ENCODE measurements around the gene LAMA2. TPM values are rescaled to one million over a fixed set of nuclear protein-coding genes. Genes with fewer than 3 reads are reported as not detected.

Gene LAMA2
- total and polyA plus RNA-seq, 2 of the 8 experiments (the other 6 are each of a cell fraction or from before 2014, with no cell fraction given): 1.3 to 3.8 TPM

GRCh38 chr6:129279343-129280292 lies 396.7 kb downstream of the LAMA2 start:
- no peak for TF ChIP-seq CREB1 (IDR thresholded peaks at IDR 0.05)
- TF ChIP-seq ASH2L (IDR thresholded peaks at IDR 0.05; ENCODE audit: low read length): no peak
- TF ChIP-seq SP4 (IDR thresholded peaks at IDR 0.05; ENCODE audit: low read length): no peak
- no peak for TF ChIP-seq ATF3 (IDR thresholded peaks at IDR 0.05; ENCODE audit: insufficient read depth, low read depth, low read length)
- no peak for TF ChIP-seq RBBP5 (IDR thresholded peaks at IDR 0.05; ENCODE audit: borderline replicate concordance, low read depth, low read length)
- TF ChIP-seq ATF2 (IDR thresholded peaks at IDR 0.05; ENCODE audit: low read length): no peak
- TF ChIP-seq YY1 (IDR thresholded peaks at IDR 0.05; ENCODE audit: low read depth, low read length): no peak
- TF ChIP-seq RNF2 (IDR thresholded peaks at IDR 0.05; ENCODE audit: borderline replicate concordance, low read depth, low read length, missing control alignments, poor library complexity, severe bottlenecking): no peak
- TF ChIP-seq GABPA (IDR thresholded peaks at IDR 0.05; ENCODE audit: borderline replicate concordance, insufficient read depth, low read length): no peak
- Histone ChIP-seq H2BK120ac (replicated peaks; ENCODE audit: low read depth, low read length) (no peak overlapping the region), H3K14ac (ENCODE audit: insufficient read length) (no peak overlapping the region), H2BK15ac (ENCODE audit: low read length) (no peak overlapping the region), H3K79me2 (ENCODE audit: control insufficient read depth in 1 of 2, insufficient read depth in 2 of 2, low read length in 2 of 2) (no peaks in the 10 kb centered on the region), H3K27ac (ENCODE audit: low read depth, low read length) (no peak overlapping the region), H3K56ac (replicated peaks; ENCODE audit: insufficient read length, low read depth, low read length) (no peak overlapping the region), H3K4me3 (ENCODE audit: extremely low read depth in 1 of 4, insufficient read depth in 2 of 4, low read depth in 3 of 4, low read length in 4 of 4) (no peak overlapping the region), H3K9ac (replicated peaks in 1 of 4; ENCODE audit: extremely low read depth in 1 of 4, low read depth in 3 of 4, low read length in 3 of 4) (no peak overlapping the region), H3K18ac (ENCODE audit: extremely low read depth, low read length) (no peak overlapping the region), H2AFZ (ENCODE audit: low read length) (no peak overlapping the region), H4K8ac (ENCODE audit: extremely low read depth, insufficient read depth, low read length) (no peak overlapping the region), H3K4me1 (replicated peaks in 1 of 4; ENCODE audit: control insufficient read depth in 3 of 4, insufficient read depth in 4 of 4, low read length in 3 of 4) (peaks cover 0 to 4% (median 0%) of the 10 kb centered on the region in 4 experiments; a peak in 1 of 7 replicates), H3K4ac (replicated peaks; ENCODE audit: insufficient read length, low read depth, low read length) (no peak overlapping the region), H3K23me2 (ENCODE audit: low read depth, low read length) (no peaks in the 10 kb centered on the region), H2BK12ac (ENCODE audit: low read depth, low read length) (no peak overlapping the region), H3K36me3 (ENCODE audit: control insufficient read depth in 2 of 4, insufficient read depth in 4 of 4, low read length in 3 of 4) (no peaks in the 10 kb centered on the region), H2BK5ac (ENCODE audit: low read depth, low read length) (no peak overlapping the region), H3K4me2 (ENCODE audit: insufficient read depth in 1 of 2, low read depth in 2 of 2, low read length in 2 of 2) (no peak overlapping the region), H4K91ac (replicated peaks; ENCODE audit: insufficient read length, low read length) (no peak overlapping the region), H4K5ac (ENCODE audit: insufficient read length, low read depth, low read length) (no peak overlapping the region), H3K9me3 (ENCODE audit: insufficient read depth in 2 of 2, low read depth in 1 of 2, low read length in 1 of 2) (no peaks in the 10 kb centered on the region), H3K23ac (ENCODE audit: insufficient read length) (no peak overlapping the region), H4K20me1 (replicated peaks in 1 of 2; ENCODE audit: control insufficient read depth in 1 of 2, insufficient read depth in 2 of 2, low read length in 2 of 2) (no peaks in the 10 kb centered on the region), H2BK20ac (ENCODE audit: low read length) (no peak overlapping the region), H2AK5ac (ENCODE audit: low read depth, low read length) (no peak overlapping the region), H3K27me3 (replicated peaks in 1 of 4; ENCODE audit: control insufficient read depth in 3 of 4, extremely low read depth in 1 of 4, insufficient read depth in 3 of 4, low read length in 3 of 4) (no peaks in the 10 kb centered on the region), H3K79me1 (ENCODE audit: low read depth, low read length) (no peaks in the 10 kb centered on the region)
- DNase-seq (ENCODE audit: low read depth in 1 of 2, low spot score in 2 of 2): no peak
- no peak for FAIRE-seq
- ChIA-PET CTCF (ENCODE audit: partially characterized antibody) (interaction anchor here (1.0 kb wide), 1 partner anchor 29 kb away, joined by 4 read pairs; no protein-coding TSS in a partner anchor), POLR2A (ENCODE audit: partially characterized antibody) (no interaction called here)
- WGBS, 2 experiments (ENCODE audit: extremely low coverage in 1 of 2, insufficient coverage in 1 of 2, insufficient read length in 1 of 2, insufficient replicate concordance in 2 of 2, low coverage in 1 of 2, low lambda C conversion rate in 2 of 2, missing lambda C conversion rate in 1 of 2): 82% methylated on average over 11 of the region's 11 CpGs; no CpG with 5 or more reads in 1 of the 2 experiments
